K562 (cell line): ENCODE measurements around the gene ARHGEF16. TPM values are rescaled to one million over a fixed set of nuclear protein-coding genes. Genes with fewer than 3 reads are reported as not detected.

Experiments
- ATAC-seq: fragments of 200-7000 bp; cut with Tn5 transposase; 3 replicates; pipeline ENCODE4 v1.9.1; 2020; ENCODE audit warnings: moderate library complexity
- BruUV-seq: library from RNA; stranded (reverse); fragments of 400-500 nt; replicated peaks from 2 replicates; lab custom pipeline; 2021; lab: Mats Ljungman, UMichigan
- CTCF ChIA-PET: fragments of 300-600 bp; formaldehyde crosslinking; extraction: SDS; loops from one replicate; lab custom pipeline; 2021; ENCODE audit warnings: low intra/inter-chr PET ratio; lab: Yijun Ruan, JAX
- POLR2A ChIA-PET: fragments of 300-600, 350-650 bp; sonication (Branson Sonifier 250); formaldehyde crosslinking; extraction: SDS; loops from one replicate; lab custom pipeline; 2021; ENCODE audit warnings: antibody characterized with exemption, inconsistent platforms; lab: Yijun Ruan, JAX
- DNase-seq, 4 experiments: peaks; one replicate each; pipeline versions ENCODE4 v3.0.0 to v3.0.0-alpha.2; 2011 to 2018; ENCODE audit warnings: low spot score in 3 of 4, mixed read lengths in 3 of 4; ENCODE audit errors: extremely low read depth in 1 of 4
- FAIRE-seq: peaks from 2 replicates; lab custom pipeline; 2011; peaks lifted over from hg19 to GRCh38; lab: Jason Lieb, UNC
- H2AFZ ChIP-seq: 2 replicates; pipeline ENCODE4 v1.6.0; 2011; ENCODE audit warnings: low read depth, low read length, control low read depth, inconsistent platforms
- H3K27ac ChIP-seq: fragments of 200-600 bp; 3 replicates; pipeline ENCODE4 v1.8.0; 2011; ENCODE audit warnings: low read depth, mild to moderate bottlenecking, control low read depth, inconsistent platforms, low read length, moderate library complexity, mixed read lengths; ENCODE audit errors: extremely low read depth
- H3K27me3 ChIP-seq, 2 experiments: fragments of 300-600 bp in 1 of 2; 2 replicates in 1 of 2; 3 replicates in 1 of 2; pipeline versions ENCODE4 v1.6.0 to v1.8.0; 2011; ENCODE audit warnings: inconsistent platforms in 2 of 2, low read length in 2 of 2, mild to moderate bottlenecking in 1 of 2, mixed read lengths in 1 of 2, moderate library complexity in 1 of 2; ENCODE audit not compliant: control insufficient read depth in 2 of 2, insufficient read depth in 2 of 2
- H3K36me3 ChIP-seq: fragments of 300-600 bp; 3 replicates; pipeline ENCODE4 v1.8.0; 2011; ENCODE audit warnings: mild to moderate bottlenecking, low read length, inconsistent platforms; ENCODE audit not compliant: control insufficient read depth, insufficient read depth
- H3K4me1 ChIP-seq, 2 experiments: fragments of 200-600 bp in 1 of 2; replicated peaks in 1 of 2; 2 replicates in 1 of 2; 3 replicates in 1 of 2; pipeline versions ENCODE4 v1.5.1 to v1.8.0; 2011; ENCODE audit warnings: inconsistent platforms in 2 of 2, low read length in 2 of 2, mild to moderate bottlenecking in 1 of 2, mixed read lengths in 1 of 2, moderate library complexity in 1 of 2; ENCODE audit not compliant: control insufficient read depth in 2 of 2, insufficient read depth in 2 of 2
- H3K4me2 ChIP-seq: 2 replicates; pipeline ENCODE4 v1.6.1; 2011; ENCODE audit warnings: low read length, control low read depth, inconsistent platforms, mixed read lengths; ENCODE audit not compliant: insufficient read depth
- H3K4me3 ChIP-seq: fragments of 200-600 bp; sonication (generic), shearing (Covaris generic); 2 replicates; pipeline ENCODE4 v1.5.1; 2016; ENCODE audit warnings: control low read depth, inconsistent platforms
- H3K79me2 ChIP-seq: fragments of 200-600 bp; 3 replicates; pipeline ENCODE4 v1.8.0; 2011; ENCODE audit warnings: low read length, inconsistent platforms; ENCODE audit not compliant: control insufficient read depth, insufficient read depth
- H3K9ac ChIP-seq, 2 experiments: 2 replicates each; pipeline versions ENCODE4 v1.6.0 to v1.6.1; 2011; ENCODE audit warnings: low read depth in 2 of 2, low read length in 2 of 2, control low read depth in 1 of 2, inconsistent platforms in 1 of 2, mild to moderate bottlenecking in 1 of 2, mixed read lengths in 1 of 2; ENCODE audit not compliant: insufficient read depth in 1 of 2
- H3K9me1 ChIP-seq: one replicate; pipeline ENCODE4 v1.6.0; 2011; ENCODE audit warnings: inconsistent platforms, mild to moderate bottlenecking, low read length, moderate library complexity; ENCODE audit not compliant: control insufficient read depth, insufficient read depth
- H3K9me3 ChIP-seq: replicated peaks from 2 replicates; pipeline ENCODE4 v1.5.1; 2011; ENCODE audit warnings: low read depth, low read length, inconsistent platforms; ENCODE audit not compliant: control insufficient read depth, insufficient read depth
- H4K20me1 ChIP-seq: replicated peaks from 2 replicates; pipeline ENCODE4 v1.6.1; 2011; ENCODE audit warnings: low read length, inconsistent platforms, mixed read lengths; ENCODE audit not compliant: control insufficient read depth, insufficient read depth
- GABPA ChIP-seq: fragments of 200-800 bp; sonication (Bioruptor generic); conservative IDR thresholded peaks from 2 replicates; pipeline ENCODE4 v1.6.1; 2016; ENCODE audit warnings: low read depth, missing genetic modification characterization, missing compliant biosample characterization
- PREB ChIP-seq: sonication (generic); formaldehyde crosslinking; IDR thresholded peaks from 2 replicates; pipeline ENCODE4 v1.8.1; 2023; ENCODE audit warnings: mild to moderate bottlenecking, missing genetic modification reagents
- PTBP1 ChIP-seq: fragments of 200-400 bp; formaldehyde crosslinking; IDR thresholded peaks from 2 replicates; pipeline ENCODE4 v1.6.1; 2017; ENCODE audit warnings: low read depth, low read length
- RBM14 ChIP-seq: fragments of 200-400 bp; formaldehyde crosslinking; IDR thresholded peaks from 2 replicates; pipeline ENCODE4 v1.6.1; 2018; ENCODE audit warnings: low read depth, mild to moderate bottlenecking, low read length, moderate library complexity, borderline replicate concordance; ENCODE audit not compliant: insufficient read depth
- RFX1 ChIP-seq: fragments of 450-650 bp; IDR thresholded peaks from 2 replicates; pipeline ENCODE4 v1.6.1; 2016; ENCODE audit warnings: mild to moderate bottlenecking, moderate library complexity
- ZBTB2 ChIP-seq: fragments of 450-650 bp; IDR thresholded peaks from 2 replicates; pipeline ENCODE4 v1.6.1; 2016; ENCODE audit warnings: antibody characterized with exemption
- ZNF140 ChIP-seq: fragments of 250-450 bp; sonication (Bioruptor Pico); IDR thresholded peaks from 2 replicates; pipeline ENCODE4 v1.8.0; 2021; ENCODE audit warnings: moderate library complexity, mild to moderate bottlenecking, inconsistent platforms
- ZNF324 ChIP-seq: fragments of 250-450 bp; sonication (Bioruptor Pico); IDR thresholded peaks from 2 replicates; pipeline ENCODE4 v1.4.0; 2020; ENCODE audit warnings: mild to moderate bottlenecking
- ZNF780A ChIP-seq: fragments of 250-450 bp; sonication (Bioruptor Pico); IDR thresholded peaks from 2 replicates; pipeline ENCODE4 v1.5.0; 2021; ENCODE audit warnings: mild to moderate bottlenecking
- WGBS: fragments of 100-300 bp; shearing (Covaris generic); methylation state at CpG from one replicate; pipeline ENCODE4 v1.1.6; 2016; ENCODE audit warnings: low coverage, mixed read lengths; ENCODE audit not compliant: insufficient coverage; ENCODE audit errors: missing lambda C conversion rate; 5-methylcytosine and 5-hydroxymethylcytosine counted together
- in situ Hi-C: fragments of 300-500 bp; cut with MboI; formaldehyde crosslinking; loops from 4 replicates; pipeline ENCODE4 v1.15.0; 2018; ENCODE audit warnings: inconsistent platforms, mixed read lengths
- intact Hi-C: fragments of 100-400 bp; cut with micrococcal nuclease; formaldehyde crosslinking; loops from 2 replicates; pipeline ENCODE4 v1.14.2; 2022
- polyA plus RNA-seq, 8 experiments: library from polyadenylated mRNA; depleted of rRNA in 4 of 8; stranded (reverse) in 5 of 8; unstranded in 3 of 8; fragments of >200 nt; fragmentation: Nextera tagmentation in 2 of 8; fragmentation: Illumina TruSeq in 1 of 8; extraction: Ambion mirVana in 2 of 8; extraction: Trizol in 1 of 8; gene quantifications; 2 replicates each; pipeline versions ENCODE4 v1.2.1 to v1.2.3, GENCODE V29; 2011 to 2014; ENCODE audit warnings: inconsistent platforms in 1 of 8, missing spikeins in 1 of 8
- total RNA-seq, 7 experiments: library from RNA; depleted of rRNA in 6 of 7; stranded (reverse); fragments of >200 nt in 6 of 7; fragmentation: Illumina TruSeq in 2 of 7; extraction: Trizol in 2 of 7; gene quantifications; 2 replicates each; pipeline versions ENCODE4 v1.2.1 to v1.2.3, GENCODE V29; 2011 to 2021; ENCODE audit warnings: low replicate concordance in 1 of 7

The ARHGEF16 gene
- total and polyA plus RNA-seq, 9 of the 15 experiments (the other 6 are each of a cell fraction or from before 2014, with no cell fraction given), result 0.15 to 1.2 (median 0.49) TPM; not detected in 2

- no peak for TF ChIP-seq ZNF324 (CRISPR knock-in tag)
- TF ChIP-seq ZBTB2, result no peak
- TF ChIP-seq RBM14, result no peak
- no peak for TF ChIP-seq RFX1
- no peak for TF ChIP-seq PREB (CRISPR knock-in tag)
- no peak for TF ChIP-seq PTBP1
- no peak for TF ChIP-seq ZNF780A (CRISPR knock-in tag)
- TF ChIP-seq ZNF140 (CRISPR knock-in tag), result no peak
- no peak for TF ChIP-seq GABPA (tag)
- Histone ChIP-seq H3K4me2 (no peak overlapping the region), H3K9me1 (no peaks in the 10 kb centered on the region), H3K4me3 (no peak overlapping the region), H2AFZ (no peak overlapping the region), H3K79me2 (no peaks in the 10 kb centered on the region), H3K9ac (no peak overlapping the region), H4K20me1 (peaks cover 3% of the 10 kb centered on the region; the same call in 1 of the 2 replicates), H3K27ac (no peak overlapping the region), H3K36me3 (no peaks in the 10 kb centered on the region), H3K4me1 (peaks cover 0 to 6% of the 10 kb centered on the region in 2 experiments; a peak in 1 of 5 replicates), H3K27me3 (peaks cover 42 to 75% of the 10 kb centered on the region in 2 experiments), H3K9me3 (no peaks in the 10 kb centered on the region)
- DNase-seq, result no peak
- CTCF ChIA-PET, result no interaction called here
- no peak for ATAC-seq
- WGBS, result 0% methylated on average over 8 of the region's 10 CpGs
- FAIRE-seq, result no peak
- intact Hi-C loops, result no loop called here
- POLR2A ChIA-PET, result no interaction called here
- no TSS peak for BruUV-seq
- in situ Hi-C loops, result loop anchor here (5.0 kb wide), 1 partner anchor 182 kb away; no protein-coding TSS in a partner anchor
Observed at GRCh38 chr1:3440300-3440681, 14.2 kb upstream of the ARHGEF16 start.
